ENCODE measurements around the gene ZNF92.
"Not testable (repeated sequence)": the region's sequence is repeated elsewhere in the genome, so short reads cannot be mapped to it uniquely, and the experiment has no call there.

The ZNF92 gene

DNA sequence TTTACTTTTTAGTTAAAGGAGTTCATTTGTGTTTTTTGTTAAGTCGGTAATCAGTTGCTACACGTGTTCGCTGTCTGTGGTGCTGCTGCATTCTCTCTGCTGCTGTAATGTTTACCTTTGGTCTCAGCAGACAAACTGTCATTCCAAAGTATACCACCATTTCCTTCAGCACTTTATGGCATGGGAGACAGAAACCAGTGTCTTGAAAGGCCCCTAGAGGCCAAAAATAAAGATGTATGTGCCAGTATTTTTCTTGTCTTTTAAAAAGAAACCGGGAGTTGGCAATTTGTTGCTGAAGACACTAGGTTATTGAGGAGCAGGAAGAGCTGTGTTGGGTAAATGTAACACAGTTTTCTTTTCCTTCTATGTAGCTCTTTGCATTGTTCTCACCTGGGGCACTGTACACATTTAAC lies 24.1 kb downstream of the ZNF92 start:
- no peak overlapping the region for H3K4me3 ChIP-seq (ENCODE audit: low read length)
- DNase-seq (ENCODE audit: low read depth): no peak
- no peak for TF ChIP-seq CTCF (conservative IDR thresholded peaks at IDR 0.05; ENCODE audit: low read length)

- DNase-seq (ENCODE audit: low read depth): peak; percentile 40
- H3K4me3 ChIP-seq (ENCODE audit: low read length): not testable (repeated sequence)
Measured at GRCh38 chr7:65398671-65399070, 25.0 kb downstream of the ZNF92 start.

- peak; percentile 24 for DNase-seq (ENCODE audit: low read depth)
- H3K4me3 ChIP-seq (ENCODE audit: low read length): not testable (repeated sequence)
Measured at GRCh38 chr7:65399101-65399500, 25.4 kb downstream of the ZNF92 start.

GRCh38 chr7:65404020-65404419 lies 30.4 kb downstream of the ZNF92 start:
- TF ChIP-seq CTCF (conservative IDR thresholded peaks at IDR 0.05; ENCODE audit: low read length): no peak
- no peak for DNase-seq (ENCODE audit: low read depth)
- no peak overlapping the region for H3K4me3 ChIP-seq (ENCODE audit: low read length)

GRCh38 chr7:65406706-65407105 lies 33.1 kb downstream of the ZNF92 start:
- not testable (repeated sequence) for H3K4me3 ChIP-seq (ENCODE audit: low read length); DNase-seq (ENCODE audit: low read depth)

GRCh38 chr7:65409363-65409762 lies 35.7 kb downstream of the ZNF92 start:
- no peak for DNase-seq (ENCODE audit: low read depth)
- no peak for TF ChIP-seq CTCF (conservative IDR thresholded peaks at IDR 0.05; ENCODE audit: low read length)
- no peak overlapping the region for H3K4me3 ChIP-seq (ENCODE audit: low read length)

DNA sequence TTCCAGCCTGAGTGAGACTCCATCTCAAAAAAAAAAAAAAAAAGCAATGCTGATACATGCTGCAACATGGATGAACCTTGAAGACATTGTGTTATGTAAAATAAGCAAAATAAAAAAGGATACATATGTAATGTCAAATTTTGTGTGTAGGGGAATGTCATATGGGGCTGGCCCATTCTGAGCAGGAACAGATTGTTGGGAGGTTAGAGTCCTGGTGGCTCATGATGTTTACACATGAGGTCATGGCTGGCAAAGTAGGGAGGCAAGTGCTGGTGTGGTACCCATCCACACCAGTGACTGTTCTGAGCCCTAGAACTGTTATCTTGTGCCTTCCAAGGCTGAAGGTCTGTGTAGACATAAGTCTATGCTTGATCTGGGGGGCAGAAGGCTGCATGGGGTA lies 37.6 kb downstream of the ZNF92 start:
- no peak for DNase-seq (ENCODE audit: low read depth)
- TF ChIP-seq CTCF (conservative IDR thresholded peaks at IDR 0.05; ENCODE audit: low read length): no peak
- H3K4me3 ChIP-seq (ENCODE audit: low read length): no peak overlapping the region

DNA sequence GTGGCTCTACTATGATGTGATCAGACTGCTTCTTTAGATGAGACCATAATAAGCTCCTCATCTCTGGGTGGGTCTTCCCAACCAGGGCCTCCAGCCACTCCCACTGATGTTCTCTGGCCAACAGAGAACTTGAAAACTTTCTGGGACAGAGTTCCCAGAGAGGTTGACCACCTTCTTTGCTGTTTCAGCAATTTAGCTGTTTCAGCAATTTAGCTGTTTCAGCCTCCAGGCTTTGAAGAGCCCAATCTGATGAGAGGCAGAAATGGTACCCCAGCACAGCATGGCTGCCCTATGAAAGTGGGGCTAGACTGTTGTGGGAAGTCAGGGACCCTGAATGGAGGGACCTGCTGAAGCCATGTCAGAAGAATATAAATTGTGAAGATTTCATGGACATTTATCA lies 49.0 kb downstream of the ZNF92 start:
- H3K4me3 ChIP-seq (ENCODE audit: low read length): no peak overlapping the region
- no peak for TF ChIP-seq CTCF (conservative IDR thresholded peaks at IDR 0.05; ENCODE audit: low read length)
- DNase-seq (ENCODE audit: low read depth): no peak

- H3K4me3 ChIP-seq (ENCODE audit: low read length); DNase-seq (ENCODE audit: low read depth): not testable (repeated sequence)
Measured at GRCh38 chr7:65423286-65423685, 49.6 kb downstream of the ZNF92 start.
